Measurements from ENCODE around the gene NOC2L. TPM values are rescaled to one million over a fixed set of nuclear protein-coding genes. Genes with fewer than 3 reads are reported as not detected.

The NOC2L gene
- total RNA-seq, 1 donor from 2014 or later, result 58.3 TPM

GRCh38 chr1:916173-917075 lies 42.6 kb downstream of the NOC2L start:
- no peak for DNase-seq (ENCODE audit: low read depth in 2 of 2)

- DNase-seq (ENCODE audit: low read depth in 2 of 2), result no peak
Measured at GRCh38 chr1:915295-916172, 43.5 kb downstream of the NOC2L start.

- no peak for DNase-seq (ENCODE audit: low read depth in 2 of 2)
Measured at GRCh38 chr1:914891-915280, 44.2 kb downstream of the NOC2L start.

GRCh38 chr1:914131-914890 lies 44.7 kb downstream of the NOC2L start:
- DNase-seq (ENCODE audit: low read depth in 2 of 2), result no peak

- no peak for DNase-seq (ENCODE audit: low read depth in 2 of 2)
Measured at GRCh38 chr1:913491-914130, 45.4 kb downstream of the NOC2L start.

- DNase-seq (ENCODE audit: low read depth in 2 of 2), result no peak
Measured at GRCh38 chr1:912740-913301, 46.2 kb downstream of the NOC2L start.

GRCh38 chr1:911875-912739 lies 46.9 kb downstream of the NOC2L start:
- DNase-seq (ENCODE audit: low read depth in 2 of 2), result no peak

GRCh38 chr1:910881-911721 lies 48.0 kb downstream of the NOC2L start:
- DNase-seq (ENCODE audit: low read depth in 2 of 2), result no peak

GRCh38 chr1:910311-910880 lies 48.7 kb downstream of the NOC2L start:
- no peak for DNase-seq (ENCODE audit: low read depth in 2 of 2)

GRCh38 chr1:909861-910310 lies 49.2 kb downstream of the NOC2L start:
- DNase-seq (ENCODE audit: low read depth in 2 of 2), result no peak

GRCh38 chr1:908661-909060 lies 50.4 kb downstream of the NOC2L start:
- no peak for DNase-seq (ENCODE audit: low read depth in 2 of 2)

GRCh38 chr1:907611-908451 lies 51.2 kb downstream of the NOC2L start:
- no peak for DNase-seq (ENCODE audit: low read depth in 2 of 2)

- peak in 1 of 2 donors; percentile 42 for DNase-seq (ENCODE audit: low read depth in 2 of 2)
Measured at GRCh38 chr1:906600-907420, 52.2 kb downstream of the NOC2L start.

- DNase-seq (ENCODE audit: low read depth in 2 of 2), result peak; percentile 0 to 2
Measured at GRCh38 chr1:905811-906599, 53.1 kb downstream of the NOC2L start.

GRCh38 chr1:905071-905749 lies 53.8 kb downstream of the NOC2L start:
- DNase-seq (ENCODE audit: low read depth in 2 of 2), result peak in 1 of 2 donors; percentile 0

Measured in lung microvascular endothelial cell (primary cell).